HCT116 (cell line): ENCODE measurements around the gene C17orf58.

Experiments
- CEBPB ChIP-seq: IDR thresholded peaks from 2 replicates; pipeline ENCODE4 v1.6.1; 2012; ENCODE audit warnings: low read depth
- CTCF ChIP-seq, 3 experiments: fragments of 200-600 bp in 1 of 3; sonication (generic) in 1 of 3; IDR thresholded peaks in 2 of 3; conservative IDR thresholded peaks in 1 of 3; 2 replicates each; pipeline ENCODE4 v1.5.1; 2012 to 2017; ENCODE audit warnings: low read depth in 2 of 3, low read length in 2 of 3, antibody characterized with exemption in 1 of 3, borderline replicate concordance in 1 of 3, control low read depth in 1 of 3, mild to moderate bottlenecking in 1 of 3, mixed read lengths in 1 of 3, mixed run types in 1 of 3, moderate library complexity in 1 of 3; ENCODE audit not compliant: insufficient read depth in 1 of 3
- EGR1 ChIP-seq: IDR thresholded peaks from 2 replicates; pipeline ENCODE4 v1.6.1; 2012; ENCODE audit warnings: low read depth
- EZH2 ChIP-seq: fragments of 200-600 bp; sonication (generic); IDR thresholded peaks from 2 replicates; pipeline ENCODE4 v1.6.1; 2017; ENCODE audit warnings: antibody characterized with exemption, mixed run types
- EZH2phosphoT487 ChIP-seq: fragments of 200-600 bp; IDR thresholded peaks from 2 replicates; pipeline ENCODE4 v1.6.1; 2018; ENCODE audit warnings: antibody characterized with exemption, borderline replicate concordance
- MAX ChIP-seq: IDR thresholded peaks from 2 replicates; pipeline ENCODE4 v1.6.1; 2012
- POLR2A ChIP-seq: IDR thresholded peaks from 2 replicates; pipeline ENCODE4 v1.7.0; 2011; ENCODE audit warnings: borderline replicate concordance; ENCODE audit not compliant: insufficient read depth, insufficient read length; ENCODE audit errors: extremely low read depth
- POLR2AphosphoS5 ChIP-seq: IDR thresholded peaks from 2 replicates; pipeline ENCODE4 v1.6.1; 2011; ENCODE audit warnings: mild to moderate bottlenecking, low read depth, low read length, moderate library complexity
- SIN3A ChIP-seq: IDR thresholded peaks from 2 replicates; pipeline ENCODE4 v1.6.1; 2012; ENCODE audit warnings: low read depth
- SP1 ChIP-seq: IDR thresholded peaks from 2 replicates; pipeline ENCODE4 v1.6.1; 2012; ENCODE audit warnings: low read depth
- ZFX ChIP-seq: fragments of 450-650 bp; IDR thresholded peaks from 2 replicates; pipeline ENCODE4 v1.6.1; 2017
- ZNF274 ChIP-seq: fragments of 200-500 bp; sonication (Bioruptor generic); IDR thresholded peaks from 2 replicates; pipeline ENCODE4 v1.6.1; 2014; ENCODE audit warnings: mild to moderate bottlenecking, low read depth, low read length, inconsistent platforms

DNA sequence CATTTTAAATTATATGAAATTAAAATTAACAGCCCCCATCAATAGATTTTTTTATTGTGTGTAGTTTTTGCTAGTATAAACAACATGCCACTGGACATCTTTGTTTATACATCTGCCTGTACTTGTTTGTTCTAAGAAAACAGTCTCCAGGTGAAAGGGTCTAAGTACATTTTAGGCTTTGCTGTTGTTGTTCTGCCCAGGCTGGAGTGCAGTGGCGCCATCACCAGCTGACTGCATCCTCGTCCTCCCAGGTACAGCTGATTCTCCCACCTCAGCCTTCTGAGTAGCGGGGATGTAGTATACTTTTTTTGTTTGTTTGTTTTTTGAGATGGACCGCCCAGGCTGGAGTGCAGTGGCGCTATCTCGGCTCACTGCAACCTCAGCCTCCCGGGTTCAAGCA is 25.5 kb downstream of the C17orf58 start:
- no peak for TF ChIP-seq SIN3A
- TF ChIP-seq POLR2A: no peak
- no peak for TF ChIP-seq EZH2
- TF ChIP-seq EGR1: no peak
- TF ChIP-seq CTCF (IDR thresholded peaks at IDR 0.05 in 2 of 3, conservative IDR thresholded peaks at IDR 0.05 in 1 of 3; ENCODE audit: borderline replicate concordance in 1 of 3, insufficient read depth in 1 of 3, low read depth in 2 of 3, low read length in 2 of 3): no peak
- no peak for TF ChIP-seq ZFX
- no peak for TF ChIP-seq CEBPB
- TF ChIP-seq MAX: no peak
- no peak for TF ChIP-seq ZNF274
- TF ChIP-seq EZH2phosphoT487: no peak
- no peak for TF ChIP-seq POLR2AphosphoS5
- TF ChIP-seq SP1: no peak
